NCI-H748 treated with DMSO at 0.1 percent for 48 hours (cell line): ENCODE results near the gene RPS29.

Experiments
- DNase-seq: peaks from one replicate; lab custom pipeline; 2025; lab: John Stamatoyannopoulos, UW

Gene RPS29

DNA sequence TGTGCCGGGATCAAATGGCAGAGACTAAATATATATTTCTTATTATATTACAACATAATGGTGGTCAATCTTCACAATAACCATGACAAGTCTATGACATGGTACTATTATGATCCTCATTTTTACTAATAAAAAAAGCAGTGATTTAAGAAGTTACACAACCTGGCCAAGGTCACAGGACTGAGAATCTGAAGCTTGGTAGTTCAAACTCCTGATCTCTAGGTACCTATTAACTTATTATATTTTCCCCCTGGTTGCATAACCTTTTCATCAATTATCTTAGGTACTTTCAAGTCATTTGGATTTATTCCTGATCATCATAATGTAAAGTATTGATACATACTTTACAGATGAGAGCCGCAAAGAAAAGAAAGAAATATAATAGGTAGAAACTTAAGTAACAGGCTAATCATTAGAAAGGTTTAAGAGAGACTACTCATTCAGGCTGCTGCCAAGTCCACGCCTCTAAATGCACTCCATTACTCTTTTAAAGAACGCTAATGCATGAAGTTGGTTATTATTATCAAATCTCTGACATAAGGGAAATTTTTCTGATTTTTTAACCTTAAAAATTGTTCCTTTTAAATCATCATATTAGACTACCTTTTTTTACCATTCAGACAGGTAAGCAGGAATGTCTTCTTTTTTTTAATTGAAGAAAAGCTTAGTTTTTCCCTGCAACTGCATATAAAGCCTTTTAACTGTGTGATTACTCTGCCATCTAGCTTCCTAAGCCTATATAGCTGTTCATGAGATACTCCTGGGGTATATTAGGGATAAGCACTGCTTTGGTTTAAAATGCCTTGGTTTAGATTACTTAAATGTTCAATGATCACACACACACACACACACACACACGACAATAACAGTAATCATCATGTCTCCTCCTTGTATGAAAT, 35.6 kb downstream of the RPS29 start:
- DNase-seq = peak; percentile 11

DNA sequence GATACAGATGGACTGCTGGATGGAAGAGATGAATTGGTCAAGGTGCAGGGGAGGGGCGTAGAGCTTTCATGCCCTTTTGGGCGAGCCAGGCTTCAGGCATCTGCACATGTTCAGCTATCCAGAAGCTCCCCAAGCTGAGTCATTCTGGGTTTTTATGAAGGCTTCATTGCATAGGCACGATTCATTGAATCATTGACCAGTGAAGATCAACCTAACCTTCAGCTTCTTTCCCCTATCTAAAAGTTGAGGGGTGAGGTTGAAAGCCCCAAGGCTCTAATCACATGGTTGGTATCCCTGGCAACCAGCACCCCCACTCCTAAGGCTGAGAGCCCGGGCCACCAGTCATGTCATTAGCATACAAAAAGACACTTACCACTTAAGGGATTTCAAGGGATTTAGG, 36.3 kb downstream of the RPS29 start:
- no peak for DNase-seq

DNA sequence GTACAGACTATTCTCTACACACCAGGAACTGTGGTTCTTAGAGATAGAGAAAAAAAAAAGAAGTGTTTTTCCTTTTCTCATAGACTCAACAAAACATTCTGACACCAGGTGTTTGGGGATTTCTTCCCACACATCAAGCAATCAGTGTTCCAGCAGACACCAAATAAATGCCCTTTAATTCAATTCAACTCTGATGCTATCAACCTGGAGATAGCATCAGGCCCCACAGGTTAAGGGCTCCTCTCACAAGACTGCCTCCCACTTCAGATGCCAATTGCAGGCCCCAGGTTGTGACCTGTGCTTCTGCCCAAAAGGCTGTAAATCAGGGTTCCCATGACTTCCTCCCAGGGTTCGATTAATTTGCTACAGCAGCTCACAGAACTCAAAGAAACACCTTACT, 36.7 kb downstream of the RPS29 start:
- DNase-seq = no peak

DNA sequence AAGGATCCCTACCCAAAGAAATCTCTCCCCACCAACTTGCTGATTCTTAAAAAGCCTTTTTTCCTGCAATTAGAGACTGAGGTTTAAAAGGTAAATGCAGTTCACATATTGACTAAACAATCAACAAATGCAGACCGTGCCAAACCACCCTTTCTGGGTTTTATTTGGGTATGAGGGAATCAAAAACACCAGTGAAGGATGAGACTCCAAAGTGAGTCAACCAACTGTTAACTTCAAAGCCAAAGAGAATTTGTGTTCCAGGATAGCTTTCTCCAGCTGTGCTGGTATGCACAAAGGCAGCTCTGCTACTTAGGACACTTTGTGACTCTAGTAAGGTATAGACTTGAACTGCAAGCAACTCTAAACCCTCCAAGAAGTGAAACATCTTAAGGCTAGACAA, 39.4 kb downstream of the RPS29 start:
- DNase-seq = no peak

DNA sequence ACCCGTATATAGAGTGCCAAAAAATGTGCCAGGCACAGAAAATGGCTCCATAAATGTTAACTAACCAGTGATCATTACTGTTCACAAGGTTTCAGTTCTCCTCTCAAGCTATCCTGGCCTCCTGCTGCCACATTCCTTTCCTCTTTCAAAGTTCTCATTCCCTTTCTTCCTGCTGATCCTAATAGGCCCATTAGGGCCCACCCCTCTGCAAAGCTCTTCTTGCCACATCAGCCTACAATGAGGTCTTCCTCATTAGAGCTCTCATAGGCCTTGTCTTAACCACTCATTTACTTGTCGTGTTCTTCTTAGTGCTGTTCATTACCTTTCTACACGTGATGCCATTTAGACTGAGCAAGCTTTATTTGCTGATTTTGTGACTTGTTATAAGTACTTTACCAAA, 40.5 kb downstream of the RPS29 start:
- DNase-seq = no peak

DNA sequence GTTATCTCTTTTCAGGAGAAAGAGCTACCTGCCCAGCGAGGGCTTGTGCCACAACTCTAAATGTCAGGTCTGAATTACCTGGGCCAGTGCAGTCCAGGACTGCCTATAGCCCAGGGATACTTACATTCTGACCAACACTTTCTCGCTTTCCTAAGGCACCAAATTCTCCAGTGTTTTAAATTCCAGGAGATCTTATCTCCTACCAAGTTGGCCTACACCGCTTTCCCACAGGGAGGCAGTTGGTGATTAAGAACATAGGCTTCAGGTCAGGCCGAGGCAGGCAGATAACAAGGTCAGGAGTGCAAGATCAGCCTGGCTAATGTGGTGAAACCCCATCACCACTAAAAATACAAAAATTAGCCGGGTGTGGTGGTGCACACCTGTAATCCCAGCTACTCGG, 41.1 kb downstream of the RPS29 start:
- DNase-seq = no peak

DNA sequence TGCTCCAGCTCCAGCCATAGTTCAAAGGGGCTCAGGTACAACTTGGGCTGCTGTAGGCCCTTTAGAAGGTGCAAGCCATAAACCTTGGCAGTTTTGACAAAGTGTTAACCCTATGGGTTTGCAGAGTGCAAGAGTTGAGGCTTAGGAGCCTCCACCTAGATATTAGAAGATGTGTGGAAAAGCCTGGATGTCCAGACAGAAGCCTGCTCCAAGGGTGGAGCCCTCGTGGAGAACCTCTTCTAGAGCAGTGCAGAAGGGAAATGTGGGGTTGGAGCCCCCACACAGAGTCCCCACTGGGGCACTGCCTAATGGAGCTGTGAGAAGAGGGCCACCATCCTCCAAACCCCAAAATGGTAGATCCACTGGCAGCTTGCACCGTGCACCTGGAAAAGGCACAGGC, 45.1 kb downstream of the RPS29 start:
- no peak for DNase-seq

DNA sequence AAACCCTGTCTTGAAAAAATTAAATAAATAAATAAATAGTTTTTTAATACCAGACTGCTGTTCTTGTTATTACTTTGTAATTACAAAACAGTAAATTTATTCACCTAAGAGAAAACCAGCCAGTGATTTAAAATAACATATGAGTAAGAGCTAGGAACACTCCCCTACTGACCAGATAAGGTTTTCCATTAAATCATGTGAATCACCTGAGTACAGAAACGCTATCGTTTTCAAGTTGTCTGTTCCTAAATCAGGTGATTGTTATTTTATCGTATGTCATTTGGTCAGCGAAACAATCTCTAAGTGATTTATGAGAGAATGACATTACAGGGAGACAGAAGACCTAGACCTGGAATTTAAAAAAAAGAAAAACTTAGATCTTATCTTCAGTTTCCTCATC, 47.3 kb downstream of the RPS29 start:
- DNase-seq = no peak
